Activated CD8-positive, alpha-beta memory T cell treated with anti-CD3 and anti-CD28 coated beads, Interleukin-2, amount 50 U/mL, for 1 hour (primary cell): ENCODE measurements around the gene FLVCR2.
"Not testable (repeated sequence)": the region's sequence is repeated elsewhere in the genome, so short reads cannot be mapped to it uniquely, and the experiment has no call there.

ENCODE experiments used
- DNase-seq: peaks from one replicate; pipeline ENCODE4 v3.0.0-alpha.2; 2020; ENCODE audit errors: extremely low read depth

Gene FLVCR2

DNA sequence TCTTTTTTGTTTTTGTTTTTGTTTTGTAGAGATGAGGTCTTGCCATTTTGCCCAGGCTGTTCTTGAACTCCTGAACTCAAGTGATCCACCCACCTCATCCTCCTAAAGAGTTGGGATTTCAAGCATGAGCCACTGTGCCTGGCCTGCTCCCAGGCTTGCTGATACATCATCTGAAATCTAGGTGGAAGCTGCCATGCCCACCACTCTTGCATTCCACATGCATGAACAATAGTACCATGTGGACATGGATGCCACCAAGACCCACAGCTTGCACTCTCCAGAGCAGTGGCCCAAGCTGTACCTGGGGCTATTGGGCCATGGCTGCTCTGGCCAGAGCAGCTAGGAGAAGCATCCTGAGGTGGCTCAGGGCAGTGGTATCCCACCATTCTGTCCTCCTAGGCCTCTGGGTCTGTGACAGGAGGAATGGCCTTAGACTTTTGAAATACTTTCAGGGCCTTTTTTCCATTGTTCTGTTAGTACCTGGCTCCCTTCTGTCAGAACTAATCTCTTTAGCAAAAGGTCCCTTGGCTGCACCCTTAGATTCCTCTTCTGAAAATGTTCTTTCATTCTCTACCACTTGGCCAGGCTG, 13.7 kb downstream of the FLVCR2 start:
- no peak for DNase-seq

DNA sequence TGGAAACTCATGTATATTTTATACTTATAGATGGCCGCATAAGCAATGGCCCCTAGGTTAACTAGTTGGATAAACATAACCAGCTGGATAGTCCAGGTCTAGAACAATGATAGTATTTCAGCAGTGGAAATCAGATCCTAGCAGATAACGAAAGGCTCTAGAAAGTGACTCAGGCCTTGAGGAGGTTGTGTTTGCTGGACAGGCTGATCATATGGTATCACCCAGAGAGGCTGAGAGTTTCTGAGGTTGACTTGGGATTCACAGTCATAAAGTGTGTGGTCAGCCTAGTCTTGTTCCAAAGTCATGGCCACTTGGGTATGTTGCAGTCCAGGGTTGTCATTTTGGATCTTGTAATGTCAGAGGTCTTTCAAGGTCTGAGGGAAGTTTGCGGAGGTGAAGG, 16.8 kb downstream of the FLVCR2 start:
- no peak for DNase-seq

DNA sequence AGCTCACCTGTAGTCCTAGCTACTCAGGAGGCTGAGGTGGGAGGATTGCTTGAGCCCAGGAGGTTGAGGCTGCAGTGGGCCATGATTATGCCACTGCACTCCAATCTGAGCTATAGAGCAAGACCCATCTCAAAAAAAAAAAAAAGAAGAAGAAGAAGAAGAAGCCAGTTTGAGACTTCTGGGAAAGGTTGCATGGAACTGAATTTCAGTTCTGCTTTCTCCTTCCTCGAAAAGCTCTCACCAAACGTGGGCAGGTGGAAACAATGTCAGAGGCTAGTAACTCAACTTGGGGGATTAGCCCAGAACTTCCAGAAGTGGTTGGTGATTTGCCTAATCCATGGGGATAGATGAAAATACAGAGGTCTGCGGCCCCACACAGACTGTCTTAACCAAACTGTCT, 18.7 kb downstream of the FLVCR2 start:
- DNase-seq = no peak

DNA sequence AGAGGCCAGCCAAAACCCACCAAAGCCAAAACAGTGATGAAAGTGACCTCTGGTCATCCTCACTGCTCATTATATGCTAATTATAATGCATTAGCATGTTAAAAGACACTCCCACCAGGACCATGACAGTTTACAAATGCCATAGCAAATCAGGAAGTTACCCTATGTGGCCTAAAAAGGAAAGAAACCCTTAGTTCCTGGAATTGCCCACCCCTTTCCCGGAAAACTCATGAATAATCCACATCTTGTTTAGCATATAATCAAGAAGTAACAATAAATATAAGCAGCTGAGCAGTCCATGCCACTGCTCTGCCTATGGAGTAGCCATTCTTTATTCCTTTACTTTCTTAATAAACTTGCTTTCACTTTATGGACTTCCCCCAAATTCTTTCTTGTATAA, 21.7 kb downstream of the FLVCR2 start:
- DNase-seq = not testable (repeated sequence)

GRCh38 chr14:75601061-75601460, 22.6 kb downstream of the FLVCR2 start:
- not testable (repeated sequence) for DNase-seq

DNA sequence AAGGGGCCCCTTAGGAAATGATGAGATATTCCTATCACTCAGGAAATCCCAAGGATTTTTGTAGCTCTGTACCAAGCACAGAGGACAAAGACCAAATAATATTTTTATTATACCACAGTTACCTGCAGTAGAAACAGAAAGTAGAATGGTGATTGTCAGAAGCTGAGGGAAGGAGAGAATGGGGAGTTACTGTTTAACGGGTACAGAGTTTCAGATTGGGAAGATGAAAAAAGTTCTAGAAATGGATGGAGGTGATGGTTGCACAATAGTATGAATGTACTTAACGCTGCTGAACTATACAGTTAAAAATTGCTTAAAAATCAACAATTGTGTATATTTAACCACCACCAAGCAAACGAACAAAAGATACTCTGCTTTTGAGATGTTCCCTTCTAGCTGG, 24.1 kb downstream of the FLVCR2 start:
- DNase-seq = no peak

DNA sequence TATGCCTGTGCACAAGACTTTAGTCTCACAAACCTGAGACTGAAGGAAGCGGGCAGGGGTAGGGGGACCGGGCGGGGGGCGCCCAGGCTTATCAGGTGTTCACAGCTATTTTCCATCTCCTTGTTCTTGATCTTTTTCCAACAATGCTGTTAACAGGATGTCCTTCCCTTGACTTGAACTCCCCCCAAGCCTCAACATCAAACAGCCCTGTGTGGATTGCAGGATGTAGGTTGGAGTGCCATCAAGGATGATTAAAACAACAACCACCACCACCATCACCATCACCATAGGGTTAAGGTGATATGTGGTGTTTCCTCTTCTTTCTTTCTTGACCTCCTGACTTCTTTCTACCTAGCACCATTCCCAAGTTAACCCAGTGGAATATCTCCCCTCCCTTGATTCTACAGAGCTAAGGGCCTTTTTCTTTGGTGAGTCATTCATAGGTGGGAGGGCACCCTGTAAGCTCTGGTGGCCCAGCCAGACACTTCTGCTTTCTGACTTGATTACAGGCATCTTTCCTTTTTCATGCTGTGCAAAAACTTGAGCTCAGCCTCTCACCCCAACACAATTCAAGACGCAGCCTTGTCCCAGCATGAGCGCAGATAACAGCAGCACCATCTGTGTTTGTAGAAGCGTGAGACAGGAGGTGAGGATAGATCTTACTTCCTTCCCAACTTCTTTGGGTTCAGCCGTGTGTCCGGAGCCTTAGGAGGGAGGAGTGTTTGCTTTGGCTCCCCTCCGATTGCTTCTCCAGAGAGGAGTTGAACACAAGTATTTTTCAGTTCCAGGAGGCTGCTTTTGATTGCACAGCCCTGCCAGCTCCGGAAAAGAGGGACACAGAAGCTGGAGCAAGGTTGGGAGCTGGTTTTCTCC, 26.8 kb downstream of the FLVCR2 start:
- no peak for DNase-seq

DNA sequence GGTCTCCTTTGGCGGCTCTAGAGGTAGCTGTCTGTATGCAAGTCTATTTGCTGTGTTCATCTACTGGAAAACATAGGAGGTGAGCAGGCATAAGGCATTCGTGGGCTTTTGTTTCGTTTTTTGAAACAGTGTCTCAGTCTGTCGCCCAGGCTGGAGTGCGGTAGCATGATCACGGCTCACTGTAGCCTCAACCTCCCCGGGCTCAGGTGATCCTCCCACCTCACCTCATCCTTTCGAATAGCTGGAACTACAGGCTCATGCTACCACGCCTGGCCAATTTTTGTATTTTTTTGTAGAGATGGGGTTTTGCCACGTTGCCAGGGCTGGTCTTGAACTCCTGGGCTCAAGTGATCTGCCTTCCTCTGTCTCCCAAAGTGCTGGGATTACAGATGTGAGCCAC, 27.5 kb downstream of the FLVCR2 start:
- no peak for DNase-seq

DNA sequence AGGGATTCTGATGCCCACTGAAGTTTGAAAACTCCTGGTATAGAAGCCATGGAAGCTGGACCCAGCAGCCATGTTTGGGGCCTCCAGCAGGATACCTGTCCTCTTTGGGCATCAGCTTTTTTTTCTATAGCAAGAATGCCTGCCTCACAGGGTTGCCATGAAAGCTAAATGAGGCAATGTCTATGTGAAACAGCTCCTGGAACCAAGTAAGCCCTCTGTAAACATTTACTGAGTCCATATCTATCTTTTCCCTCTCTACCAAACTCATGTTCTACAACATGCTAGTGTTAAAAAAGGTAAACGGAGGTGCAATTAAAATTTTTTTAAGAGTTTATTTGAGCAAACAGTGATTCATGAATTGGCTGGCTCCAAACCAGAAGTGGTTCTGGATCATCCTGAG, 28.6 kb downstream of the FLVCR2 start:
- DNase-seq = no peak

GRCh38 chr14:75607842-75608640, 29.6 kb downstream of the FLVCR2 start:
- no peak for DNase-seq

DNA sequence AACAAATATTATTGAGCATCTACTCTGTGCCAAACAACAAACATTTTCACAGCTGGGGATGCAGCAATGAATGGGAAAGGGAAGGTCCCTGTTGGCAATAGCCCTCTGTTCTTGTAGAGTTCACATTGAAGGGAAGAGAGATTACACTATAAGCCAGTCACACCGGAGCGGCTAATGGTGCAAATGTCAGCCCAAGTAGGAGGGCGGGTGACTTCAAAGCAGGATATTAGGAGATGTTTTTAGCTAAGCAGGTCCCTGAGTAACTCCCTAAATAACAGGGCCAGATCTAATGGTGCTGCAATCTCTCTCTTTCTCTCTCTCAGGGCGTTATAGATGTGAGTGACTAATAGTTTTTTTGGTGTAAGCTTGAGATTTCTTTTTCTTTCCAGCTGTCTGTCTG, 30.7 kb downstream of the FLVCR2 start:
- DNase-seq = no peak

- DNase-seq = no peak
These were observed 31.4 kb downstream of the FLVCR2 start for GRCh38 chr14:75609606-75610475.

DNA sequence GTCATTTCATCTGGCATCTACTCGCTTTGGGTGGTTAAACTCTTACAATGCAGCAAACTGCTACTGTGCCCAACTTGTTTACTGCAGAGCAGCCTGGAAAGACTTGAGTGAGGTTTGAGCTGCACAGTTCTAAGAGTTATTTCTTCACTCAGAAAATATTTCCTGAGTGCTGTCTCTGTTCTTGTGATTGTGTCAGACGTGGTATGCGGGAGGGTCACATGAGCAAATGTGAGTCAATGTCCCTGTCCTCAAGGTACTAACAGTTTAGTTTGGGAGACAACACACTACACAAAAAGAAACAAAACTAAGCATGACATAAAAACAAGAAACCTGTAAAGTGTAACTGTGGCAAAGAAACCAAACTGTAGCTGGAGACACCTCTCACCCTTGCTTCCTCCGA, 32.4 kb downstream of the FLVCR2 start:
- DNase-seq = no peak

- no peak for DNase-seq
These were observed 33.7 kb downstream of the FLVCR2 start for GRCh38 chr14:75612157-75612556.

- DNase-seq = no peak
These were observed 35.8 kb downstream of the FLVCR2 start for GRCh38 chr14:75614179-75614578.

- no peak for DNase-seq
These were observed 36.8 kb downstream of the FLVCR2 start for GRCh38 chr14:75615200-75615599.

DNA sequence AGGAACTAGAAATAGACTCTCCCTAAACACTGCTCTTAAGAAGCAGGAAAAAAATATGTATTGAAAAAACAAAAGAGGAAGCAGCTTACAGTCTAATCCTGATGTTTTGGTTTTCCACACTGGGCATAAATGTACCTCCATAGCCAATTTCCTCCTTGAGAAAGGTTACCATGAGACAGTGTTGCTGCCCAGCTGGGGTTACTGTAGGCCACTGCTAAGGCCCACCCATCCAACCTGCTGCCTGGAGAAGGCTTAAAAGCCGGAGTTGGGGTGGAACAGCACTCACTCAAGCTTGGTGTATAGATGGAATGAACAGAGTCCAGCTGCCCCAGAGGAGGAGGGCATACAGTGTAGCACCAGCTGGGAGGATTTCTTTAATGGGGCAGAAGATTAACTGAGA, 41.1 kb downstream of the FLVCR2 start:
- no peak for DNase-seq

DNA sequence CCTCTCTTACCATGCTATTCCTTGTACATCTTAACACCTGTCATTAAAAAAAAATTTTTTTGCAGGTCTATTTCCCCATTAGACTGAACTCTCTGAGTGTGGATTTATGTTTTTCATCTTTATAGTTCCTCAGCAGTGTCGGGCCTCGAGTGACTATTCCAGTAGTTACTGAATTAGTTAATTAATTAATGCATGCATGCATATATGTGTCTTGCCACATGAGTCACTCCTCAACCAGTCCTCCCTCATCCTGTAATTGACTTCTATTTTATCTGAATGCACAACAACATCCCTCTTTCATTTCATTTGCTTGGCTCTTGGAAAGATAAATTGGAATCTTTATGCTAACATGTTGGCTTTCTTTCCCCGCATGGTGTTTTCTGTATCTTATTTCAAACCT, 46.6 kb downstream of the FLVCR2 start:
- no peak for DNase-seq

DNA sequence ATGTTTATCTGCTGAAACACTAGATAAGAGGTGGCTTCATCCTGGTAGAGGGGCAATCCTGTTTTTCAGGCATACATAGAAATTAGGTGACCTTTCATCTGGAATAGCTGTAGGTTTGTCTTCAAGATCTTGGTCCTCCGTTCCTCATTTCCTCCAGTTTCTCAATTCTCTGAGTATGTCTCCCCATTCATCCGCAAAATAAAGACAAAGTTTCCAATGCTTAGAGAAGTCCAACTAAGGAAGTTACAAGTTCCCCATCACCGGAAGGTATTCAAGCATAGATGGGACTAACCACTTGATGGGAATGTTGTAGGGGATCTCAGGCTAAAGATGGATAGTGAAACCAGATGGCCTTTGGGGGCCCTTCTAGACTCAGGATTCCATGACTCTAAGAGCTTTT, 48.0 kb downstream of the FLVCR2 start:
- no peak for DNase-seq

- DNase-seq = no peak
These were observed 48.4 kb downstream of the FLVCR2 start for GRCh38 chr14:75626863-75627262.

DNA sequence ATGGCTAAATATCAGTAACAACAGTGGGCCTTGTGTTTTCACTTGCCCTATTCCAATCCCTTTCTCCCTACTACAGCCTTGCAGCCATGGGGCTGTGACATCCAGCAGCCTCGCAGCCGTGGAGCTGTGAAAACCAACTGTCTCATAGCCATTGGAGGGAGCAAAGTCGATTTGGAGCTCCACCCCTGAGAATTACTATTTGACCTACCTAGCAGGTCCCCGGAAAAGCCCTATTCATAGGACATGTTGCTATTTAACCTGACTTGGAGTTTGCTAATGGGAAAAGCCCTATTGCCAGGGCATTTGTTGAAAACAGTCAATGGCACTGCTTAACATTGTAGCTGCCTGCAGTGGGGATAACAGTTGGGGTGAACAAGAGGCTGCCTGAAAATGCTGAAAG, 49.0 kb downstream of the FLVCR2 start:
- no peak for DNase-seq

- DNase-seq = no peak
These were observed 50.4 kb downstream of the FLVCR2 start for GRCh38 chr14:75628816-75629215.
